Neural crest cell (in vitro differentiated cells): ENCODE data around the gene NOX3. TPM values are rescaled to one million over a fixed set of nuclear protein-coding genes. Genes with fewer than 3 reads are reported as not detected.

ENCODE experiments used
- DNase-seq: peaks from one replicate; pipeline ENCODE4 v3.0.0; 2021; ENCODE audit warnings: low read depth, mixed read lengths, low spot score
- H3K27ac Mint-ChIP-seq: one replicate; pipeline ENCODE4 v1.8.0; 2021; ENCODE audit warnings: mild to moderate bottlenecking, mixed read lengths; ENCODE audit not compliant: unreplicated experiment
- H3K27me3 Mint-ChIP-seq: 2 replicates; pipeline ENCODE4 v1.8.0; 2021; ENCODE audit warnings: low read depth, mild to moderate bottlenecking, mixed read lengths
- H3K36me3 Mint-ChIP-seq: 2 replicates; pipeline ENCODE4 v1.8.0; 2021; ENCODE audit warnings: low read depth, mild to moderate bottlenecking, mixed read lengths
- H3K4me1 Mint-ChIP-seq: 2 replicates; pipeline ENCODE4 v1.8.0; 2021; ENCODE audit warnings: mixed read lengths
- H3K4me3 Mint-ChIP-seq: one replicate; pipeline ENCODE4 v1.8.0; 2021; ENCODE audit warnings: mild to moderate bottlenecking, mixed read lengths
- H3K9me3 Mint-ChIP-seq: 2 replicates; pipeline ENCODE4 v1.8.0; 2021; ENCODE audit warnings: mixed read lengths
- CTCF ChIP-seq: fragments of 200-600 bp; sonication (generic); conservative IDR thresholded peaks from 2 replicates; pipeline ENCODE4 v1.5.0; 2021; ENCODE audit warnings: antibody characterized with exemption, mild to moderate bottlenecking
- total RNA-seq: library from RNA; stranded (reverse); gene quantifications from 2 replicates; pipeline ENCODE4 v1.2.1, GENCODE V29; 2021

Gene NOX3
- total RNA-seq, 1 donor from 2014 or later, result not detected

- Mint-ChIP-seq H3K27ac (no peak overlapping the region), H3K4me3 (no peak overlapping the region), H3K9me3 (peaks cover 10% of the 10 kb centered on the region), H3K4me1 (peaks cover 7% of the 10 kb centered on the region), H3K36me3 (peaks cover 5% of the 10 kb centered on the region), H3K27me3 (no peaks in the 10 kb centered on the region)
- TF ChIP-seq CTCF, result no peak
- no peak for DNase-seq
These were observed 68.2 kb downstream of the NOX3 start for GRCh38 chr6:155387481-155387880.

- DNase-seq, result no peak
- Mint-ChIP-seq H3K27me3 (no peaks in the 10 kb centered on the region), H3K4me3 (no peak overlapping the region), H3K4me1 (peaks cover 16% of the 10 kb centered on the region), H3K9me3 (peaks cover 7% of the 10 kb centered on the region), H3K27ac (no peak overlapping the region), H3K36me3 (peaks cover 5% of the 10 kb centered on the region)
- no peak for TF ChIP-seq CTCF
These were observed 71.2 kb downstream of the NOX3 start for GRCh38 chr6:155384321-155384952.

- DNase-seq, result no peak
- no peak for TF ChIP-seq CTCF
- Mint-ChIP-seq H3K36me3 (peaks cover 4% of the 10 kb centered on the region), H3K27me3 (no peaks in the 10 kb centered on the region), H3K9me3 (peaks cover 2% of the 10 kb centered on the region), H3K27ac (no peak overlapping the region), H3K4me1 (peaks cover 16% of the 10 kb centered on the region), H3K4me3 (no peak overlapping the region)
These were observed 71.7 kb downstream of the NOX3 start for GRCh38 chr6:155383913-155384312.

- Mint-ChIP-seq H3K4me3 (no peak overlapping the region), H3K27me3 (no peaks in the 10 kb centered on the region), H3K36me3 (peaks cover 2% of the 10 kb centered on the region), H3K27ac (no peak overlapping the region), H3K4me1 (peaks cover 16% of the 10 kb centered on the region), H3K9me3 (peaks cover 2% of the 10 kb centered on the region)
- DNase-seq, result no peak
- no peak for TF ChIP-seq CTCF
These were observed 73.3 kb downstream of the NOX3 start for GRCh38 chr6:155382338-155382685.

- H3K27ac Mint-ChIP-seq, result peak overlapping the region; percentile 24
- no peak for TF ChIP-seq CTCF
- H3K4me1 Mint-ChIP-seq, result peaks cover 16% of the 10 kb centered on the region
These were observed 73.8 kb downstream of the NOX3 start for GRCh38 chr6:155381673-155382337.

More at GRCh38 chr6:155381673-155382337, 73.8 kb downstream of the NOX3 start:
- no peak for DNase-seq
- H3K9me3 Mint-ChIP-seq, result peaks cover 2% of the 10 kb centered on the region
- no peak overlapping the region for H3K4me3 Mint-ChIP-seq
- peaks cover 2% of the 10 kb centered on the region for H3K36me3 Mint-ChIP-seq
- no peaks in the 10 kb centered on the region for H3K27me3 Mint-ChIP-seq
